ENCODE measurements around the gene SEMA4D. TPM values are rescaled to one million over a fixed set of nuclear protein-coding genes. Genes with fewer than 3 reads are reported as not detected.

SEMA4D gene
- total RNA-seq, 3 donors from 2014 or later = 20.9 to 26.9 (median 23.1) TPM

DNA sequence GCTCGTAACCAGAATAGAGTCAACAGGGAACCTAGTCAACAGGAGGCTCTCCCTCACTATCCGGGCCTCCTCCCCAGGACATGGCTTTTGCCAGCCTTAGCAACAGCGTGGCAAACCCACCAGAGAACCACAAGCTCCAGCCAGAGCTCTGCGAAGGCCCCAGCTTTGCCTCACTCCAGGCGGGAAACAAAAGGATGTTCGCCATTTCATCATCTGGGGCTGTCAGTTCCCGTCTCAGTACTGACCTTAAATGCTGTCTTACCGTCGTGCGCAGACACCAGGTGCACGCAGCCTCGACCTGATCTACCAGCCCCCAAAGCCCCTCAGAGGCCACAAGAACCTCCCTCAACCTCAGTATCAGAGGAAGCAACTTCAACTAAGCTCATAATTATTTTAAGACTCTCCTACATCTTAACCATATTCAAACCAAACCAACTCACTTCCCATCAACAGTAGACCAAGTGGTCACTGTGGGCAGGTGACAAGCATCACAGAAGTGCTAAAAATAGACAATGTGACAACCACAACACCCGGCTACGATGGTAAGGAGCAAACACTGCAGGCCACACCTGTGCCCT lies 71.4 kb downstream of the SEMA4D start:
- ATAC-seq = peak; percentile 44
- DNase-seq = peak in 1 of 3 donors; percentile 60
- intact Hi-C loops (cut with DNase I, micrococcal nuclease) = no loop called here
- Histone ChIP-seq H3K9me3 (no peaks in the 10 kb centered on the region), H3K36me3 (ENCODE audit: low read depth) (no peaks in the 10 kb centered on the region), H3K4me3 (no peak overlapping the region), H3K4me1 (ENCODE audit: low read depth) (peaks cover 36% of the 10 kb centered on the region)
- TF ChIP-seq, protein P1, sequence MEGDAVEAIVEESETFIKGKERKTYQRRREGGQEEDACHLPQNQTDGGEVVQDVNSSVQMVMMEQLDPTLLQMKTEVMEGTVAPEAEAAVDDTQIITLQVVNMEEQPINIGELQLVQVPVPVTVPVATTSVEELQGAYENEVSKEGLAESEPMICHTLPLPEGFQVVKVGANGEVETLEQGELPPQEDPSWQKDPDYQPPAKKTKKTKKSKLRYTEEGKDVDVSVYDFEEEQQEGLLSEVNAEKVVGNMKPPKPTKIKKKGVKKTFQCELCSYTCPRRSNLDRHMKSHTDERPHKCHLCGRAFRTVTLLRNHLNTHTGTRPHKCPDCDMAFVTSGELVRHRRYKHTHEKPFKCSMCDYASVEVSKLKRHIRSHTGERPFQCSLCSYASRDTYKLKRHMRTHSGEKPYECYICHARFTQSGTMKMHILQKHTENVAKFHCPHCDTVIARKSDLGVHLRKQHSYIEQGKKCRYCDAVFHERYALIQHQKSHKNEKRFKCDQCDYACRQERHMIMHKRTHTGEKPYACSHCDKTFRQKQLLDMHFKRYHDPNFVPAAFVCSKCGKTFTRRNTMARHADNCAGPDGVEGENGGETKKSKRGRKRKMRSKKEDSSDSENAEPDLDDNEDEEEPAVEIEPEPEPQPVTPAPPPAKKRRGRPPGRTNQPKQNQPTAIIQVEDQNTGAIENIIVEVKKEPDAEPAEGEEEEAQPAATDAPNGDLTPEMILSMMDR (IDR thresholded peaks at IDR 0.05) = no peak

DNA sequence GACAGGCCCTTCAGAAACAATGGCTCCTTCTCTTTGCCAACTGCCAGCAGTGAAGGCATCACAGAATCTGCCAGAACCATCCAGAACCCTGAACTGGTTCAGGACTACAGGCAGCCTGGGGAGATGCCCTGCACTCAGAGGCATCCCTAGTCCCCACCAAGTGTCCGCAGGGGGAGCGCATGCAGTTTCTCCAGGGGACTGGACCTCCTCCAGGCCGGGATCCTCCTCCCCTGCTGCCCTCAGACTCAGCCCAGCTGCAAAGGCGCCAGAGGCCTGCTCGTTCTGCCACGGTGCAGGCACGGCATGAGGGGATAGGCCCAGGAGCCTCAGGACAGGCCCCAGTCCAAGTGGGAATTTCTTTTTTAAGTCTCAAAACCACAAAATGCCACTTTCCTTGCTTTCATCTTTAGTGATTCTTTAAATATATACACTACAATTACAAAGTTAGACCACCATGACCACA lies 72.0 kb downstream of the SEMA4D start:
- Histone ChIP-seq H3K4me1 (ENCODE audit: low read depth) (peaks cover 31% of the 10 kb centered on the region), H3K4me3 (no peak overlapping the region), H3K9me3 (no peaks in the 10 kb centered on the region), H3K36me3 (ENCODE audit: low read depth) (no peaks in the 10 kb centered on the region)
- peak in 1 of 3 donors; percentile 56 for DNase-seq
- TF ChIP-seq, protein P1 (IDR thresholded peaks at IDR 0.05) = no peak
- ATAC-seq = no peak
- intact Hi-C loops (cut with DNase I, micrococcal nuclease) = no loop called here

DNA sequence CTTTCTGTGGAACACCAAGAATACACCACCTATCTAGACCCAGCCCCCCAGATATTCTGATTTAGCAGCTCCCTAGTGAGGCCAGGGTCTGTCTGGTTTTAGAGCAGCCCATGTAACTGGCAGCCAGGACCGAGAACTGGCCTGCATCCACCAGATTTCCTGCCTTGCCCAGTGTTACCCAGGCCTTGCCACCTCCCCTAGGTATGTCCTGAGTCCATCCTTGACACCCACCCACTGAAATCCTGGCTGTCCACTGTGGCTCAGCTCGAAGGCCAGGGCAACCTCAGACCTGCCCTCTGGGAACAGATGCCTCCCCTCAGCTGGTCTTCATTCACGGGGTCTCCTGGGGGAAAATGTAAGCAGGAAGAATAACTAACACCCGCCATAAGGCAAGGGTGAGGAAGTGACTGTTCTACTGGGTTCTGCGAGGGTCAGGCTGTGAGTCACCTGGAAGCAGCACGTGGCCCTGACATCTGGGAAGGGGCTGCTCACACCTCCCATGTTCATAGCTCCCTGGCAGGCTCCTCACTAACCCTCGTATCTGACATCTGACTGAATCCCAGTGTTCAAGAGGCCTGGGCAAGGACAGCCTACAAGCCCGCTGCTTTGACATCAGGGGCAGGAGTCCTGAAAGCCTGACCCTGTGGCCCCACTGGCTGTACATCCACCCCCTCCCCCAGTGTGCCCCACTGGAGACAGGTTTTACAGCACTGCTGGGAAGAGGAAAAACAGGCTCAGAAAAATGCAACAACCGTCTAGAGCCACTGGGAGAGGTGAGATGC lies 72.7 kb downstream of the SEMA4D start:
- intact Hi-C loops (cut with DNase I, micrococcal nuclease) = no loop called here
- no peak overlapping the region for H3K4me3 ChIP-seq
- H3K4me1 ChIP-seq (ENCODE audit: low read depth) = peaks cover 23% of the 10 kb centered on the region
- no peak for ATAC-seq
- TF ChIP-seq, protein P1 (IDR thresholded peaks at IDR 0.05) = no peak
- peak in 1 of 3 donors; percentile 43 for DNase-seq
- H3K9me3 ChIP-seq = no peaks in the 10 kb centered on the region
- no peaks in the 10 kb centered on the region for H3K36me3 ChIP-seq (ENCODE audit: low read depth)

DNA sequence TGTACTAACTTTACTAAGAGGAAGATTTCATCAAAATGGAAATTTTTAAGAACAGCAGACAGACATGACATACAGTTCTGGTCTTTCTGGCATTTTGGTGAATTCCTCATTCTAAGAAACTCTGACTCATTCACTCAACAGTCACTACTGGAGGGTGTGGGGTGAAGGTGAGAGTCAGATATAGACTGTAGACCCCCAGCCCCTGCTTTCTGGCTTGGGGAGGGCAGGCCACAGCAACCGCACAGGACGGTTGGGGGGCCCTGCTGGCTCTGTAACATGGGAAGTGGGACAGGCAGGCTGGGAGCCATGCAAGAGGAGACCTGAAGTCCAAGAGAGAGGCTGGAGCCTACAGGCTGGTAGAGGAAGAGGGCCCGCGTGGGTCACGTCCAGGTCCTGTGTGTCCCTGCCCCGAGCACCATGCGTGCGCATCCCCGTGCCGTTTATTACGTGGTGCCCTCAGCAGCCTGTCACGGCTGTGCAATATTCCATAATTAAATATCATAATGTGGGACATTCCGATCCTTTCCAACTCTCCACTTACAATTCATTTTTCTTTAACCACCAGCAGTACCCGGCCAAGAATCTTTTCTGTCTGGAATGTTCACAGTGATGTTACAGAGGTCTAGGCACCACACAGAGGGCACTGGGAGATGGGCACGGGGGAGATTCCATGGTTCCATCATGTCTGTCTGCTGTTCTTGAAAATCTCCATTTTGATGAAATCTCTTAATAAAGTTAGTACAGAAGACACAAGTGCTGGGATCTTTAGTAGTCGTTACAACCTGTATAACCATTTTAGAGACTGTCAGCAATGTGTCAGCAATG lies 75.5 kb downstream of the SEMA4D start:
- peak in 1 of 3 donors; percentile 52 for DNase-seq
- H3K36me3 ChIP-seq (ENCODE audit: low read depth) = no peaks in the 10 kb centered on the region
- H3K4me3 ChIP-seq = no peak overlapping the region
- TF ChIP-seq, protein P1 (IDR thresholded peaks at IDR 0.05) = no peak
- no peak for ATAC-seq
- no peaks in the 10 kb centered on the region for H3K9me3 ChIP-seq
- intact Hi-C loops (cut with DNase I, micrococcal nuclease) = no loop called here
- peaks cover 19% of the 10 kb centered on the region for H3K4me1 ChIP-seq (ENCODE audit: low read depth)

DNA sequence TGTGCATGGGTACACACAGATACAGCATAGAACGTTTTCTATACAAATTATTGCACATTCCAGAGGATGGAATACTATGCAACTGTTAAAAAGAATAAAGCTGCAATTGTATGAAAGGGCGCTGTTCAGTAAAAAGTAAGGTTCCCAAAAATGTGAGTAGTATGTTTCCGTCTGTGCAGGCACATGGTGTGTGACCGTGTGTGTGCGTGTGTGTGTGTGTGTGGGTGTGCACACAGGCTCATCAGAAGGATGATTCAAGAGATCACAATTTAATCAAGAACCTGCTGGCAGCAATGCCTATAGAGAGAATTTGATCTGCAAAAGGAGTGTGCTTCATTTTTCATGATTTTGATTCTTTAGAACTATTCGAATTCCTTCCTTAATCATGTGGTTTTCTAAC lies 76.3 kb downstream of the SEMA4D start:
- TF ChIP-seq, protein P1 (IDR thresholded peaks at IDR 0.05) = no peak
- Histone ChIP-seq H3K36me3 (ENCODE audit: low read depth) (no peaks in the 10 kb centered on the region), H3K9me3 (no peaks in the 10 kb centered on the region), H3K4me3 (no peak overlapping the region), H3K4me1 (ENCODE audit: low read depth) (peaks cover 15% of the 10 kb centered on the region)
- intact Hi-C loops (cut with DNase I, micrococcal nuclease) = no loop called here
- DNase-seq (peak in 1 of 3 donors; percentile 5), ATAC-seq (no peak)

Measured in mucosa of descending colon (tissue), 3 donors.